ENCODE results near the gene COPS9. TPM values are rescaled to one million over a fixed set of nuclear protein-coding genes. Genes with fewer than 3 reads are reported as not detected.

The COPS9 gene
- total RNA-seq, 1 donor from 2014 or later = 88.1 TPM

DNA sequence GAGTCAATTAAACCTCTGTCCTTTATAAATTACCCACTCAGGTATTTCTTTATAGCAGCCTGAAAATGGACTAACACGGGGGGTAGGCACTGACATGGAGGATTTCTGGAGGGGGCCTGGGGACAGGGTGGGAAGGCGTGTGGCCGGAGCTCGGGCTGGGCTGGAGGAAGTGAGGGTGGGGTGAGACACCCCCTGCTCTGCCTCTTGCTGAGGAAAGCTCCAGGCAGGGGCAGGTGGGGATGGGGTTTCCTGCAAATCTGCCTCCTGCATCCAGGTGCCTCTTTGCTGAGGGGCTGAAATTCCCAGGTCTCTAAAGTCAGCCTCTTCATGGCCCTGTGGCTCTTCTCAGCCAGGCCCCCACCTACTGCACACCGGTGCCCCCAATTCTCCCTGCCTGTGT, 30.1 kb upstream of the COPS9 start:
- no peak for DNase-seq (ENCODE audit: low spot score)

- DNase-seq (ENCODE audit: low spot score) = no peak
These were observed 29.6 kb upstream of the COPS9 start for GRCh38 chr2:240165661-240166060.

DNA sequence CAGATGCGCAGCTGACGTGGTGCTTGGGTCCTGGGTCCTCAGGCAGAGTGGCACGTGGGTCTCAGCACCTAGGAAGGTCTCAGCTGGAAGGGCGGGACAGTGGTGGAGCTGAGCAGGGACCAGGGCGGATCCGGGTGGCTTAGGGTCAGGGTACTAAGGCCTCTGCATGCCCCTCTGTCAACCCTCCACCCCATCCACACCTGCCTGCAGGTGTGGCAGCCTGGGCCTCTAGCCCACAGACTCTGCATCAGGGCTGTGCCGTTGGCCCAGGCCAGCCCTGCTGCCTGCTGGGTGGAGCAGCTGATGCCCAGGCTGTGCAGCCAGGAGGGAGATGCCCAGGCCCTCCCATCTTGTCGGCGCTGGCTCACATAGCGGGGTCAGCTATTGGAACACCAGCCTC, 28.9 kb upstream of the COPS9 start:
- DNase-seq (ENCODE audit: low spot score) = no peak

DNA sequence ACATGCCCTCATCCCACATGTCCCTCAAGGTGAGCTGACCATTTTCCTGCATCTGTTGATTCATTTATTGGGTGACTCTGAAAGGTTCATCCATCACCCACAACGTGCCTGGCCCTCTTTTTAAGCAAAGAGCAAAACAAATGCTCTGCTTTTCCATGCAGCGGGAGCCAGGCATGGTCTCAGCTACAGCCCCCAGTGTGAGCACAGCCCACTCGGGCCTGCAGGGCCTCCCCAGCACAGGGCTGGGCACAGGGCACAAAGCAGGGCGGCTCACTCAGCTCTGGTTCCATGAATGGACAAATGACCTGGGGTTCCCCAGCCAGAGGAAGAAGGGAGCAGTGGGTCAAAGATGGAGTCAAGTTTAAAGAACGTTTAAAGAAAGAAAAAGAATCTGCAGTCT, 28.5 kb upstream of the COPS9 start:
- no peak for DNase-seq (ENCODE audit: low spot score)

GRCh38 chr2:240163844-240164574, 27.9 kb upstream of the COPS9 start:
- DNase-seq (ENCODE audit: low spot score) = no peak

GRCh38 chr2:240162939-240163714, 27.0 kb upstream of the COPS9 start:
- DNase-seq (ENCODE audit: low spot score) = no peak

- DNase-seq (ENCODE audit: low spot score) = no peak
These were observed 26.4 kb upstream of the COPS9 start for GRCh38 chr2:240162531-240162930.

DNA sequence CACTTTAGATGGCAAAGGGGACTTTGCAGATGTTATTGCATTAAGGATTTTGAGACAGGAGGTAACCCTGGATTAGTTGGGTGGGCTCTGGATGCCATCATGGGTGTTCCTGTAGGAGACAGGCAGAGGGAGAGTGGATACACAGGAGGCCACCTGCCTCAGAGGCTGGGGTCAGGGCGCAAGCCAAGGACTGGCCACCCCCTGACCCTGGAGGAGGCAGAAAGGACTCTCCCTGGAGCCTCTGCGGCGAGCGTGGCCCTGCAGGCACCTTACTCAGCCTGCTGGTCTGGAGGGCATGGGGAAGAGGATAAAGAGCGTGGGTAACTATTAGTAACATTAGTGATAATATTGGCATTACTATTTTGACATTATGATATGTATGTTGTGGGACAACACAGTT, 25.9 kb upstream of the COPS9 start:
- no peak for DNase-seq (ENCODE audit: low spot score)

DNA sequence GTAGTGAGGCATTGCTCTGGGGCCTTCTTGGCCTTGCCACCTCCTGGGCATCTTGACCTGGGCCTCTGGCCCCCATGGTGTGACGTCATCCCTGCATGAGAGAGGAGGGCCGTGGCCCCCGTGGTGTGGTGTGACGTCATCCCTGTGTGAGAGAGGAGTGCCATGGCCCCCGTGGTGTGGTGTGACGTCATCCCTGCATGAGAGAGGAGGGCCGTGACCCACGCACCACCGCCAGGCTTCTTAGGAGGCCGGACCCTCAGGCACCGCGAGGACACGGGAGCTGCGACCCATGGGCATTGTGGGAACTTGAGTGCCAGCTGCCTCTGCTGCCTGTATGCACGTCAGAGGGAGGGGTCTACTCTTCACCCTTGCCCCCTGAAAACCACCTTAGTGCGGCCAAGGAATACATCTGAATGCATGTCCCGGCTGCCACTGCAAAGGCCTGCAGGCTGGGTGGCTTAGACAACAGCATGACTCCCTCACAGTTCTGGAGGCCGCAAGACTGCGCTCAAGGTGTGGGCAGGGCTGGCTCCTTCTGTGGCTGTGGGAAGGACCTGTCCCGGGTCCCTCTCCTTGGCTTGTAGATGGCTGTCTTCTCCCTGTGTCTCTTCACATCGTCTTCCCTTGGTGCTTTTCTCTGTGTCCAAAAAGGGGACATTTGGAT, 25.1 kb upstream of the COPS9 start:
- no peak for DNase-seq (ENCODE audit: low spot score)

DNA sequence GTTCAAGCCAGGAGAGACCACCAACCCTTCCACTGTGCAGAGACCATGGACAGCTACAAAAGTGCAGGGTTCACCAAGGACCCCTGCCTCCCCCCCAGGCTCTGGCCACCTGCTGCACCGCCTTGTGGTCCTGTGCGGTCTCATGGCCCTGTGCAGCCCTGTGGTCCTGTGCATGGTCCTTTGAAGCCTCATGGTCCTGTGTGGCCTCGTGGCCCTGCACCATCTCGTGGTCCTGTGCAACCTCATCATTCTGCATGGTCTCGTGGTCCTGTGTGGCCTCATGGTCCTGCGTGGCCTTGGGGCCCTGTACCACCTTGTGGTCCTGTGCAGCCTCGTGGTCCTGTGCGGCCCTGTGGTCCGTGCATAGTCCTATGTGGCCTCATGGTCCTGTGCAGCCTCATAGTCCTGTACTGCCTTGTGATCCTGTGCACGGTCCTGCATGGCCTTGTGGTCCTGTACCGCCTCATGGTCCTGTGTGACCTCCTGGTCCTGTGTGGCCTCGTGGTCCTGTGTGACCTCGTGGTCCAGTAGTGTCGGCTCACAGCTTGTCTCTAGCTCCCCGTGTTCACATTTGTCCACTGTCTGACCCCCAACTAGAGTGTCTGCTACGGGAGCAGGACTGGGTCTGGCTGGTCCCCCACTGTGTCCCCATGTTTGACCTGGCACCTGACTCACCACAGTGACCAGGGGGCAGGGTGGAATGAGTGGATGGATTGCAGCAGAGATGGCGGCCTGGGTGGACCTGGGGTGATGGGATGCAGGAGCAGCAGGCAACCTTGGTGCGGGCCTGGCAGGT, 24.4 kb upstream of the COPS9 start:
- DNase-seq (ENCODE audit: low spot score) = no peak

- no peak for DNase-seq (ENCODE audit: low spot score)
These were observed 23.2 kb upstream of the COPS9 start for GRCh38 chr2:240159251-240159839.

DNA sequence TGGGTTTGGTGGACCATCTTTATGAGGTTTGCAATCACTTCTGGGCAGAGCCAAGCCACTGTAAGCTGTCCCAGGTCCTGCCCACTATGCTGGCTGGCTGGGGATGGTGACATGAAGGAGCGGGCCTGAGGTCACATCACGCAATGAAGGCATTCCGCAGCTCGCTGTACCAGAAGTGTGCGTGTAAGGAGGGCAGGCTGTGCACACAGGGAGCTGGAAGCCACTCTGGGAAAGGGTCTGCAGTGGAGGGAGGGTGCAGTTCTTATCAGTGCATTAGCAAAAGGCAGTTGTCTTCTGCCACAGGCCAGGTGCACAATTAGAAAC, 21.0 kb upstream of the COPS9 start:
- DNase-seq (ENCODE audit: low spot score) = no peak

- no peak for DNase-seq (ENCODE audit: low spot score)
These were observed 20.5 kb upstream of the COPS9 start for GRCh38 chr2:240156435-240157146.

DNA sequence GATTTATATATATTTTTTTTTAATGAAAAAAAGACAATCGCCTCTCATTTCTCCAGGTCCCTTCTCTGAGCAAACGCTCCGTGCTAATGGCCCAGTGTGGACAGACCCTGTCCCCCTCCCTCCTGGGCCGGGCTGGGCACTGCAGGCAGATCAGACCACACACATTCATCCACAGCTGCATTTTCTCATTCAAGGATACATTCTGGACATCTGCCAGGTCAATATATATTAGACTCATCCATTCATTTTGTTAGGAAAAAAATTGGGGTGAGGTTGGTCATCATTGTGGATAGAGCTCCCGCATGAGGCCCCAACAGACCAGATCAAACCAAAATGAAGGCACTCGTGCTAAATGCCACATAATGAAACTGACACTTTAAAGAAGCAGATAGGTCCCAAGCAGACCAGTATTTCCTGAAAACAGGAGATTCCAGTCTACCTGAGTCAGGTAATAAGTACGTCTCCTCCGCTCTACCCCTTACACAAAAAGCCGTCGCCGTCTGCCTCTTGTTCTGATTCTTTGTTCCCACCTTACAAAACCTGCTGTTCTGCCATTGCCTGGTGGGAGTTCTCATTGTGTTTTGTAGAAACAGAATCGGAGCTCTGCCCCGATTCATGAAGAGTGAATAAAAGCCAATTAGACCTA, 19.8 kb upstream of the COPS9 start:
- DNase-seq (ENCODE audit: low spot score) = no peak

DNA sequence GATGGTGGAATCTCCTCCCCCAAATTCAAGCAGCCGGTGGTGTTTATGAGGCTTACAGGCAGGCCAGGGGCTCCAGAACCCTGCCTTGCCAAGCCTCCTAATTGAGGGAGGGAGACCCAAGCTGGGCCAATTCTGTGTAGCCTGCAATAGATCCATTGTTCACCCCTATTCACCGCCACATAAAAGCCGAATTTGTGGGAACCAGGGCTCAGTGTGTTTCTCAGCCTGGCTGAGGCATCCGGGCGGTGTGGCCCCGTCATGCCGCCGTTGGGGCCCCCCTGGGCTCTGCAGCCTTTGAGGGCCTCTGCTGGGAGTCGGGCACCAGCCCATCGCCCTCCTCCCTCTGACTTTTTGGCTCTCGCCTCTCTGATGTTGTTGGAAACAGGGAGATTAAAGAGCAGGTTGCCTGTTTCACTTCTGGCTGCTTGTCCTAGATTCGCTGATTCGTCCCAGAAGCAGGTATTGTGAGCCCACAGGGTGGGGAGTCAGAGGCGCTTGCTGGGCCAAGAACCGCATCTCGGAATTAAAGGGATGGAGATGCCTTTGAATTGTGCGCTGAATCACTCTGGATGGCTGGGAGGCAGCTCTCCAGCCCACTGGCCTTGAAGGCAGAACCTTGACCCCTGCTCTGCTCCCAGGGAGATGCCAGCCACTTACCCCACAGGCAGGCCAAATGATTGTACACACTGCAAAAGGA, 19.1 kb upstream of the COPS9 start:
- DNase-seq (ENCODE audit: low spot score) = no peak

DNA sequence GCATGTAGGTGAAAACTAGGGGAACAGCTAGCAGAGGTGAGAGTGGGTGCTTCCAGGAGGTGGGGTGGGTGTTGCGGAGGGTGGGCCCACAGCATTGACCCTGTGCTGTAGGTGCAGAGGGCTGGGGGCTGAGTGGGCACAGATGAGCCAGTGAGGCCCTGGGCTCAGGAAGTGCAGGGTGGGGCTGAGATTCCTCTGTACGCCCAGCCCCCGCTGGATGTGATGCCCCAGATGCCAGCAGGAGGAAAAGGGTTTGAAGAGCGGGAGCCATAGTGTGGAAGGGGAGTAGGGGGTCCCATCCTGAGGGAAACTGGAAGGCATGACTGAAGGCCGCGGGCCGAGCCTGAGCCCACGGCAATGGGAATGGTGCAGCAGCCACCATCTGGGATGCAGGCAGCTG, 18.5 kb upstream of the COPS9 start:
- DNase-seq (ENCODE audit: low spot score) = no peak

DNA sequence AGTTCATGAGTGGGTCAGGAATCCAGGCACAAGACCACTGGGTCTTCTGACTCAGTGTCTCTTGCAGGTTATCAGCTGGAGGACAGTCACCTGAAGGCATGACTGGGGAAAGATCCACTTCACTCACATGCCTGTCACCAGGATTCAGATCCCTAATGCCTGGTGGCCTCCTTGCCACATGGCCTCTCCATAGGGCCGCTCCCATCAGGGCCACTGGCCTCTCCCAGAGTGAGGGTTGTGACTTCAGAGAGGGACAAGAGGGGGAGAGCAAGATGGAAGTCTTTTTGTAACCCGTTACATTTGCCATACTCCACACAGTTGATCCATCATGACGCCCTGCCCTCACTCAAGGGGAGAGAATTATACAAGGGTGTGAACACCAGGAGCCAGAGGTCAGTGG, 17.3 kb upstream of the COPS9 start:
- no peak for DNase-seq (ENCODE audit: low spot score)

- no peak for DNase-seq (ENCODE audit: low spot score)
These were observed 15.4 kb upstream of the COPS9 start for GRCh38 chr2:240151477-240152031.

- no peak for DNase-seq (ENCODE audit: low spot score)
These were observed 14.1 kb upstream of the COPS9 start for GRCh38 chr2:240149943-240150784.

Measured in ureter (tissue), 1 donor.